Fibroblast of lung (primary cell): ENCODE data around the gene FOXO3B. TPM values are rescaled to one million over a fixed set of nuclear protein-coding genes. Genes with fewer than 3 reads are reported as not detected.
"Not testable (repeated sequence)": the region's sequence is repeated elsewhere in the genome, so short reads cannot be mapped to it uniquely, and the experiment has no call there.

Experiments
- DNase-seq, 2 donors: peaks; one replicate each; pipeline versions ENCODE4 v3.0.0 to v3.0.0-alpha.2; 2010; ENCODE audit warnings: low read depth in 2 of 2
- H2AFZ ChIP-seq: 2 replicates; pipeline ENCODE4 v1.5.1; 2012; ENCODE audit warnings: low read length, control low read depth, inconsistent platforms
- H3K27ac ChIP-seq: 2 replicates; pipeline ENCODE4 v1.5.1; 2011; ENCODE audit warnings: low read length, control low read depth; ENCODE audit not compliant: insufficient read depth
- H3K27me3 ChIP-seq: 2 replicates; pipeline ENCODE4 v1.5.1; 2011; ENCODE audit warnings: mild to moderate bottlenecking, low read length; ENCODE audit not compliant: control insufficient read depth, insufficient read depth
- H3K36me3 ChIP-seq: 2 replicates; pipeline ENCODE4 v1.5.1; 2011; ENCODE audit warnings: low read length; ENCODE audit not compliant: control insufficient read depth, insufficient read depth
- H3K4me1 ChIP-seq: 2 replicates; pipeline ENCODE4 v1.5.1; 2011; ENCODE audit warnings: low read length; ENCODE audit not compliant: control insufficient read depth, insufficient read depth; ENCODE audit errors: extremely low read depth
- H3K4me2 ChIP-seq: 2 replicates; pipeline ENCODE4 v1.5.1; 2011; ENCODE audit warnings: low read length, control low read depth; ENCODE audit not compliant: insufficient read depth; ENCODE audit errors: extremely low read depth
- H3K4me3 ChIP-seq, 4 experiments: fragments of 200-600 bp in 1 of 4; sonication (generic) in 1 of 4; replicated peaks in 1 of 4; 2 replicates each; pipeline ENCODE4 v1.5.1; 2011 to 2016; ENCODE audit warnings: low read length in 4 of 4, low read depth in 3 of 4, mild to moderate bottlenecking in 3 of 4, control low read depth in 2 of 4, inconsistent platforms in 1 of 4, mixed read lengths in 1 of 4; ENCODE audit not compliant: insufficient read depth in 1 of 4; ENCODE audit errors: control extremely low read depth in 1 of 4
- H3K79me2 ChIP-seq: 2 replicates; pipeline ENCODE4 v1.5.1; 2012; ENCODE audit warnings: mild to moderate bottlenecking, low read length, inconsistent platforms; ENCODE audit not compliant: control insufficient read depth, insufficient read depth
- H3K9ac ChIP-seq: 2 replicates; pipeline ENCODE4 v1.5.1; 2011; ENCODE audit warnings: mild to moderate bottlenecking, low read length, control low read depth; ENCODE audit not compliant: insufficient read depth
- H3K9me3 ChIP-seq: 2 replicates; pipeline ENCODE4 v1.5.1; 2012; ENCODE audit warnings: low read depth, low read length; ENCODE audit not compliant: control insufficient read depth, insufficient read depth
- H4K20me1 ChIP-seq: 2 replicates; pipeline ENCODE4 v1.5.1; 2011; ENCODE audit warnings: low read length; ENCODE audit not compliant: control insufficient read depth, insufficient read depth; ENCODE audit errors: extremely low read depth
- polyA plus RNA-seq, 2 donors: library from polyadenylated mRNA; depleted of rRNA in 1 of 2; stranded (reverse) in 1 of 2; unstranded in 1 of 2; fragments of >200 nt; gene quantifications; 2 replicates each; pipeline ENCODE4 v1.2.1, GENCODE V29; 2011 to 2012; ENCODE audit warnings: missing spikeins in 1 of 2
- total RNA-seq: library from RNA; depleted of rRNA; stranded (reverse); fragments of >200 nt; gene quantifications from 2 replicates; pipeline ENCODE4 v1.2.1, GENCODE V29; 2014
- TF ChIP-seq, protein P1 (sequence below), 2 donors: IDR thresholded peaks in 1 of 2; conservative IDR thresholded peaks in 1 of 2; 1 replicate in 1 of 2; 2 replicates in 1 of 2; pipeline ENCODE4 v1.5.1; 2011 to 2012; ENCODE audit warnings: low read length in 2 of 2, control low read depth in 1 of 2, inconsistent platforms in 1 of 2, low read depth in 1 of 2, mild to moderate bottlenecking in 1 of 2

FOXO3B gene
- total and polyA plus RNA-seq, 2 donors (not counting 1 experiment from before 2014, with no cell fraction given): 2.6 to 4.3 TPM

DNA sequence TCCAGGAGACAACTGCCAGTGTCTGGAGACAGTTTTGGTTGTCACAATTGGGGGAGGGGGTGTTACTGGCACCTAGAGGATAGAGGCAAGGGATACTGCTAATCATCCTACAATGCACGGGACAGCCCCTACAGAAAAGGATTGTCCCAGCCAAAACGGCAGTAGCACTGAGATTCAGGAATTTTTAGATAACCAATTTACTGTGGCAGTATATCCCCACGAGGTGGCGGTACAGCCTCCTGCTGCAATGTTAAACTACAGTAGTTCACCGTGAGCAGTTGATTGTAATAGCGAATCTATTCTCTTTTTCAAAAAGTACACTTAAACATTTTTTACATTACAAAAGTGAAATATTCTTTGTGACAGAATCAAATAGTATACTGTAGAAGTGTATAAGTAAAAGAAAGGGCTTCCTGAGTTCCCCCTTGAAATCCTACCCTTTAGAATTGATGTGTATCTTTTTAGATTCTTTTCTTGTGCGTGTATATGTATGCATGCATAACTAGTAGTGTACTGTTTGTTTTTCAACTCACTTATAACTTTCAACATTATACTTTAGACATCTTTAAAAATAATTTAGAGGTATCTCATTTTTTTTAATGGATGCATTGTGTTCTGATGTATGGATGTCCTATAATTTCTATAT is 30.4 kb upstream of the FOXO3B start:
- not testable (repeated sequence) for H3K27ac ChIP-seq, H3K4me3 ChIP-seq, H3K27me3 ChIP-seq, H3K9ac ChIP-seq, H4K20me1 ChIP-seq, H3K4me2 ChIP-seq, H3K9me3 ChIP-seq, H2AFZ ChIP-seq, H3K36me3 ChIP-seq, H3K4me1 ChIP-seq, H3K79me2 ChIP-seq
- TF ChIP-seq, protein P1, sequence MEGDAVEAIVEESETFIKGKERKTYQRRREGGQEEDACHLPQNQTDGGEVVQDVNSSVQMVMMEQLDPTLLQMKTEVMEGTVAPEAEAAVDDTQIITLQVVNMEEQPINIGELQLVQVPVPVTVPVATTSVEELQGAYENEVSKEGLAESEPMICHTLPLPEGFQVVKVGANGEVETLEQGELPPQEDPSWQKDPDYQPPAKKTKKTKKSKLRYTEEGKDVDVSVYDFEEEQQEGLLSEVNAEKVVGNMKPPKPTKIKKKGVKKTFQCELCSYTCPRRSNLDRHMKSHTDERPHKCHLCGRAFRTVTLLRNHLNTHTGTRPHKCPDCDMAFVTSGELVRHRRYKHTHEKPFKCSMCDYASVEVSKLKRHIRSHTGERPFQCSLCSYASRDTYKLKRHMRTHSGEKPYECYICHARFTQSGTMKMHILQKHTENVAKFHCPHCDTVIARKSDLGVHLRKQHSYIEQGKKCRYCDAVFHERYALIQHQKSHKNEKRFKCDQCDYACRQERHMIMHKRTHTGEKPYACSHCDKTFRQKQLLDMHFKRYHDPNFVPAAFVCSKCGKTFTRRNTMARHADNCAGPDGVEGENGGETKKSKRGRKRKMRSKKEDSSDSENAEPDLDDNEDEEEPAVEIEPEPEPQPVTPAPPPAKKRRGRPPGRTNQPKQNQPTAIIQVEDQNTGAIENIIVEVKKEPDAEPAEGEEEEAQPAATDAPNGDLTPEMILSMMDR (conservative IDR thresholded peaks at IDR 0.05 in 1 of 2, IDR thresholded peaks at IDR 0.05 in 1 of 2; ENCODE audit: low read depth in 1 of 2, low read length in 2 of 2): peak; percentile 33 to 51
- peak; percentile 37 to 67 for DNase-seq

DNA sequence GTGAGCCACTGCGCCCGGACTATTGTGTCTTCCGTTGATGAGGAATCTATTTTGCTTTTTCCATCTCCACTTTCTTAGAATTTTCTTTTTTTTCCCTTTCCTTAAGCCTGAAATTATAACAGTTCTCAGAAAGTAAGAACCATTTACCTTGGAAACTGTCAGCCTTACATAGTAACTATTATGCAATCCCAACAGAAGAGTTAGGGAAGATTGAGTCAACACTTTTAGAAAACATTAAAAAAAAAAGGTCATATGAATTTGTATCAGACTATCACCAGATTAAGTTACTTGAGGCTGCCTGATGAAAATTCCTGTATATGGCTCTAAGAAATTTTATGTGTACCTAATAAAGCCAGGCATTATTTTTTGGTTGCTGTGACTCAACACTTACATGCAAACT is 26.1 kb upstream of the FOXO3B start:
- H3K9me3 ChIP-seq, DNase-seq, H3K36me3 ChIP-seq, H3K9ac ChIP-seq, H2AFZ ChIP-seq, H4K20me1 ChIP-seq, H3K4me1 ChIP-seq, H3K27me3 ChIP-seq, H3K4me2 ChIP-seq, H3K27ac ChIP-seq, H3K4me3 ChIP-seq, H3K79me2 ChIP-seq: not testable (repeated sequence)

DNA sequence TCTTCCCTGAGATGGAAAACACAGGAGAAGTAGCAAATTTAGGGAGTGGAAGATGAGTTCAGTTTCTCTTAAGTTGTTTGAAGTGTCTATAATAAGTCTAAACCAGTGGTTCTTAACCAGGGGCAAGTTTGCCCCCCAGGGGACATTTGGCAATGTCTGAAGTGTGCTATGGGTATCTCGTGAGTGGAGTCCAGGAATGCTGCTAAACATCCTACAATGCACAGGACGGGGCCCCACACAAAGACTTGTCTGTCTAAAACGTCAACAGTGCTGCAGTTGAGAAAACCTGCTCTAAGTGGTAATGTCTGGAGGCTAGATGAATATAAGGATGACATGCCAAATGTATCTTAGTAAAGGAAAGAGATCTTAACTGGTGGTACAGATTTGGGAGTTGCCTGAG is 23.8 kb upstream of the FOXO3B start:
- not testable (repeated sequence) for H2AFZ ChIP-seq, H3K4me2 ChIP-seq, H3K9ac ChIP-seq, H4K20me1 ChIP-seq, H3K9me3 ChIP-seq, H3K27me3 ChIP-seq, H3K4me1 ChIP-seq, H3K4me3 ChIP-seq, DNase-seq, H3K36me3 ChIP-seq, H3K27ac ChIP-seq, H3K79me2 ChIP-seq

DNA sequence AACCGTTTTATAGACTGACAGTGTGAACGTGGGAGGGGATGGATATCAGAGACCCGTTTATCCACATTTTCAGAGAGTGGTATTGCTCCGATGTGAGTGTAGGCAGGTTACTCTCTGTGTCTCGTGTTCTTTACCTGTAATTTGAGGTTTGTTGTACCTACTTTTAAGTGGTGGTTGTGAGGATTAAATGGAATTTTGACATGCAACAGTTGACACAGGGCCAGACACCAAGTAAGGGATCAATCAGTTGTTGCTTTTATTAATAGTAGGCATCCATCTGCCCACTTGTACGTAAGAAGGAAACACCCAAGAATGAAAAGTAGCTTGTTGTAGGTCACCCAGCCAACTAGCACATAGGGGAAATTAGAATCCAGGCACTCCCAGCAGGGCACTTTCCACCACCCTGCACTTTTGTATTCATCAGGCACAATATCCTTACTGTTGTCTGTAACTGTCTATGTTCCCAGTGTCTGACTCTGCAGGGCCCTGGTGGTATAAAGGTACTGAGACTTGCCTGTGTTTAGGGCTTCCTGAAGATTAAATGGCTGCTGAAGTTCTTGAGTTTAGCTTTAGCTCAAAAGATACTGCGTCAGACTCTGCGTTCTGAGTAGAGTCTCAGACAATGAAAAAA is 16.5 kb upstream of the FOXO3B start:
- H3K9me3 ChIP-seq, H3K27ac ChIP-seq, H3K36me3 ChIP-seq, H4K20me1 ChIP-seq, H3K4me1 ChIP-seq, H3K79me2 ChIP-seq, DNase-seq, H3K27me3 ChIP-seq, H3K9ac ChIP-seq: not testable (repeated sequence)
- peak overlapping the region; percentile 52 to 62 (median 56) for H3K4me3 ChIP-seq
- peak overlapping the region; percentile 28 for H3K4me2 ChIP-seq
- peak overlapping the region; percentile 68 for H2AFZ ChIP-seq

DNA sequence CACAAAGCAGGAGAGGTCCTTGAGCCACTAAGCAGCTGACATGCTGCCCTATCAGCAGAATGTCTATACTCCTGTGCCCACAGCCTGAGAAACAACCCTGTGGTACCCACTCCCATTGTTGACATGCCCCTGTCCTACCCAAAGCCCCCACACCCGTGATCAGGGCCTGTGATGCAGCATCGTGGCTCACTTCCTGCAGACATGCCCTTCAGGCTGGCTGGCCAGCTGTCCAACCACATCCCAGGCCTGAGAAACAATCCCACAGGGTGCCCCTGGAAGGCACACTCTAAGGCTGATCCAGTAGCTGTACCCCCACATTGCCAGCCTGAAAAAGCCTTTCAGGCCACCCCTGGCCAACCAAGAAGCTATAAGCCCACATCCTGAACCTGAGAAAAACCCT is 13.0 kb upstream of the FOXO3B start:
- not testable (repeated sequence) for H3K27me3 ChIP-seq, H4K20me1 ChIP-seq, H3K4me1 ChIP-seq, H3K27ac ChIP-seq, H3K4me3 ChIP-seq, H3K9me3 ChIP-seq, H2AFZ ChIP-seq, DNase-seq, H3K36me3 ChIP-seq, H3K9ac ChIP-seq, H3K4me2 ChIP-seq, H3K79me2 ChIP-seq

- H3K36me3 ChIP-seq, H3K4me2 ChIP-seq, H2AFZ ChIP-seq, H3K9ac ChIP-seq, H4K20me1 ChIP-seq, H3K27ac ChIP-seq, H3K9me3 ChIP-seq, H3K79me2 ChIP-seq, H3K4me1 ChIP-seq, H3K27me3 ChIP-seq: not testable (repeated sequence)
- peak in 1 of 2 donors; percentile 2 for DNase-seq
- peak overlapping the region in 1 of 4 experiments; percentile 67 for H3K4me3 ChIP-seq
Observed at GRCh38 chr17:18682668-18683067, 554 bp upstream of the FOXO3B start.
